DOHH2 (cell line): Measurements from ENCODE around the gene CSRNP3.

Source experiments
- H3F3A ChIP-seq: fragments of 200-600 bp; sonication (generic), shearing (Covaris generic); 2 replicates; pipeline ENCODE4 v1.6.0; 2016; ENCODE audit warnings: antibody characterized with exemption, mild to moderate bottlenecking; ENCODE audit not compliant: control insufficient read depth, insufficient read depth
- H3K27ac ChIP-seq: fragments of 200-600 bp; sonication (generic); 2 replicates; pipeline ENCODE4 v1.5.1; 2014; ENCODE audit warnings: low read depth, mild to moderate bottlenecking, low read length, moderate library complexity
- H3K27me3 ChIP-seq: fragments of 200-600 bp; sonication (generic); 2 replicates; pipeline ENCODE4 v1.6.1; 2014; ENCODE audit warnings: mild to moderate bottlenecking, low read length, mixed read lengths; ENCODE audit not compliant: control insufficient read depth
- H3K36me3 ChIP-seq: fragments of 200-600 bp; sonication (generic); 2 replicates; pipeline ENCODE4 v1.6.1; 2014; ENCODE audit warnings: mild to moderate bottlenecking, low read length, moderate library complexity, mixed read lengths; ENCODE audit not compliant: control insufficient read depth
- H3K4me1 ChIP-seq: fragments of 200-600 bp; sonication (generic); 2 replicates; pipeline ENCODE4 v1.6.1; 2014; ENCODE audit warnings: mild to moderate bottlenecking, low read length, mixed read lengths; ENCODE audit not compliant: control insufficient read depth
- H3K4me2 ChIP-seq: fragments of 200-600 bp; sonication (generic); 2 replicates; pipeline ENCODE4 v1.6.0; 2014; ENCODE audit warnings: mild to moderate bottlenecking, low read length, moderate library complexity
- H3K4me3 ChIP-seq: fragments of 200-600 bp; sonication (generic); 2 replicates; pipeline ENCODE4 v1.5.1; 2014; ENCODE audit warnings: mild to moderate bottlenecking, low read length, mixed read lengths
- H3K79me2 ChIP-seq: fragments of 200-600 bp; sonication (generic); 2 replicates; pipeline ENCODE4 v1.6.1; 2014; ENCODE audit warnings: mild to moderate bottlenecking, low read length, mixed read lengths; ENCODE audit not compliant: control insufficient read depth
- H3K9me2 ChIP-seq: fragments of 200-600 bp; sonication (generic); replicated peaks from 2 replicates; pipeline ENCODE4 v1.6.1; 2014; ENCODE audit warnings: mild to moderate bottlenecking, low read length, mixed read lengths; ENCODE audit not compliant: control insufficient read depth
- H3K9me3 ChIP-seq: fragments of 200-600 bp; sonication (generic); 2 replicates; pipeline ENCODE4 v1.6.1; 2014; ENCODE audit warnings: antibody characterized with exemption, low read length, mixed read lengths; ENCODE audit not compliant: control insufficient read depth, insufficient read depth
- H4K20me1 ChIP-seq: fragments of 200-600 bp; sonication (generic); 2 replicates; pipeline ENCODE4 v1.6.0; 2014; ENCODE audit warnings: low read depth, mild to moderate bottlenecking, antibody characterized with exemption, low read length, moderate library complexity; ENCODE audit not compliant: control insufficient read depth, insufficient read depth
- EZH2phosphoT487 ChIP-seq: fragments of 200-600 bp; sonication (generic); IDR thresholded peaks from 2 replicates; pipeline ENCODE4 v1.6.1; 2017; ENCODE audit warnings: borderline replicate concordance, mild to moderate bottlenecking, antibody characterized with exemption, low read length, moderate library complexity, mixed read lengths
- TF ChIP-seq, protein P1 (sequence below): fragments of 200-600 bp; sonication (generic); IDR thresholded peaks from one replicate; pipeline ENCODE4 v1.5.1; 2014; ENCODE audit warnings: antibody characterized with exemption, mild to moderate bottlenecking, low read depth, low read length; ENCODE audit not compliant: poor library complexity, severe bottlenecking

The CSRNP3 gene

DNA sequence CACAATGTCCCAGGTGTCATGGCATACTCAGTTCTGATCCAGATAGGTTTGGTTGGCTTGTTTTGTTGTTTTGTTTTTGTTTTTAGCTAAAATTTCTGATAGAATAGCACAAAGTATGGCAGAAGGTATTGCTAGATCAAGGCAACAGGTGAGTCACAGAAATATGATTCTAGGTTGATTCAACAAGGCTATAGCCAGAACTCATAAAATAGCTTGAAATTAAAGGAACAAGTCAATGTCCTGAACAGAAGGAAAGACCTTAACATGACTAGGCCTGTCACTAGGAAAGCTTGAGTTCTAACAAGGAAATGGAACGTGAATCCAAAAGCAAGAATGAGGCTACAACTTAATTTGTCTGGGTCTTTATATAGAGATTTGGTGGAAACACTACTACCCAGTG, 167.5 kb downstream of the CSRNP3 start:
- Histone ChIP-seq H3K4me2 (no peak overlapping the region), H3K4me3 (no peak overlapping the region), H3K27ac (no peak overlapping the region), H3K9me3 (no peaks in the 10 kb centered on the region), H3F3A (no peaks in the 10 kb centered on the region), H3K4me1 (no peaks in the 10 kb centered on the region), H3K9me2 (no peaks in the 10 kb centered on the region), H3K36me3 (no peaks in the 10 kb centered on the region), H4K20me1 (no peaks in the 10 kb centered on the region), H3K79me2 (no peaks in the 10 kb centered on the region), H3K27me3 (no peaks in the 10 kb centered on the region)
- no peak for TF ChIP-seq EZH2phosphoT487
- TF ChIP-seq, protein P1, sequence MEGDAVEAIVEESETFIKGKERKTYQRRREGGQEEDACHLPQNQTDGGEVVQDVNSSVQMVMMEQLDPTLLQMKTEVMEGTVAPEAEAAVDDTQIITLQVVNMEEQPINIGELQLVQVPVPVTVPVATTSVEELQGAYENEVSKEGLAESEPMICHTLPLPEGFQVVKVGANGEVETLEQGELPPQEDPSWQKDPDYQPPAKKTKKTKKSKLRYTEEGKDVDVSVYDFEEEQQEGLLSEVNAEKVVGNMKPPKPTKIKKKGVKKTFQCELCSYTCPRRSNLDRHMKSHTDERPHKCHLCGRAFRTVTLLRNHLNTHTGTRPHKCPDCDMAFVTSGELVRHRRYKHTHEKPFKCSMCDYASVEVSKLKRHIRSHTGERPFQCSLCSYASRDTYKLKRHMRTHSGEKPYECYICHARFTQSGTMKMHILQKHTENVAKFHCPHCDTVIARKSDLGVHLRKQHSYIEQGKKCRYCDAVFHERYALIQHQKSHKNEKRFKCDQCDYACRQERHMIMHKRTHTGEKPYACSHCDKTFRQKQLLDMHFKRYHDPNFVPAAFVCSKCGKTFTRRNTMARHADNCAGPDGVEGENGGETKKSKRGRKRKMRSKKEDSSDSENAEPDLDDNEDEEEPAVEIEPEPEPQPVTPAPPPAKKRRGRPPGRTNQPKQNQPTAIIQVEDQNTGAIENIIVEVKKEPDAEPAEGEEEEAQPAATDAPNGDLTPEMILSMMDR = no peak

DNA sequence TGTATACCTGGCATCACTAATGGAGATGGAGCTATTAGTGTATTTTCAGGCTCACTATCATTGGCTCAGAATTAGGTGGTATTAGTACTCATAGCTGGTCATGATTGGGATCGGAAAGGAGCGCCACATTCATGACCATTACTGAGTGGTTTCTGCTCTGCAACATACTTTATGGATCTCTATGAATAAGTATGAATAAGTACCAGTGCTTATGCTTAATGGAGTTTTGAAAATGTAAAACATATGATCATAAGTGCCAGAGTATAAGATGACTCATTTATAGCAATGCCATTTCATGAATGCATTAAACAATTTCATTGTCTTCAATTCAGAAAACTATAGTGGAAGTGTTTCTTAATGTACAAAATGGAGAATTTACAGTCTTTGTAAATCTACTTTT, 167.9 kb downstream of the CSRNP3 start:
- Histone ChIP-seq H3K27ac (no peak overlapping the region), H3K79me2 (no peaks in the 10 kb centered on the region), H3K4me1 (no peaks in the 10 kb centered on the region), H3K36me3 (no peaks in the 10 kb centered on the region), H3K27me3 (no peaks in the 10 kb centered on the region), H3F3A (no peaks in the 10 kb centered on the region), H3K4me2 (no peak overlapping the region), H3K9me3 (no peaks in the 10 kb centered on the region), H4K20me1 (no peaks in the 10 kb centered on the region), H3K4me3 (no peak overlapping the region), H3K9me2 (no peaks in the 10 kb centered on the region)
- TF ChIP-seq, protein P1 = no peak
- no peak for TF ChIP-seq EZH2phosphoT487

DNA sequence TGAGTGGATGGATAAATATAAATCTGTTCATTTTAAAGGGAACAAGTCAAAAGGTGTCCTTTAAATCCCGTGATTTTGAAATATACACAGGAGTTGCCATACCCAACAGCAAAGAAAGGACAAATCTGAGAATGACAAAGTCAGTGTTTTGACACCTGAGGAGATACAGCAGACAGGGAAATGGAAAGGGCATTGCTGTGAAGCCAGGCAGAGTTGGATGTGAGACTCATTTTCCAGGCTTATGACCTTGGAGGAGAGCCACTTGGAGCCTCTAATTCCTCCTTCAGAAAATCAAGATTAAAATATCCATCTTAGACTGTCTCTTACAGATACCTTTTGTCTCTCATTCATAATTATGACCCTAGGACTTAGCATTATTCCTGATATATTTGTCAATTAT, 170.0 kb downstream of the CSRNP3 start:
- H3K9me2 ChIP-seq = no peaks in the 10 kb centered on the region
- no peaks in the 10 kb centered on the region for H3F3A ChIP-seq
- H3K27me3 ChIP-seq = no peaks in the 10 kb centered on the region
- no peaks in the 10 kb centered on the region for H4K20me1 ChIP-seq
- TF ChIP-seq EZH2phosphoT487 = no peak
- TF ChIP-seq, protein P1 = no peak
- no peaks in the 10 kb centered on the region for H3K79me2 ChIP-seq
- no peaks in the 10 kb centered on the region for H3K4me1 ChIP-seq
- no peak overlapping the region for H3K4me2 ChIP-seq
- no peak overlapping the region for H3K27ac ChIP-seq
- no peak overlapping the region for H3K4me3 ChIP-seq
- no peaks in the 10 kb centered on the region for H3K36me3 ChIP-seq
- H3K9me3 ChIP-seq = no peaks in the 10 kb centered on the region
